K562 (cell line): ENCODE measurements around the gene VPS26A. TPM values are rescaled to one million over a fixed set of nuclear protein-coding genes. Genes with fewer than 3 reads are reported as not detected.

ENCODE experiments used
- CBX1 ChIP-seq: sonication (generic); IDR thresholded peaks from 2 replicates; pipeline ENCODE4 v1.6.1; 2016; ENCODE audit warnings: antibody characterized with exemption, low read depth, mild to moderate bottlenecking
- E2F3 ChIP-seq: fragments of 250-450 bp; sonication (Bioruptor Pico); IDR thresholded peaks from 2 replicates; pipeline ENCODE4 v1.4.0; 2020; ENCODE audit warnings: mild to moderate bottlenecking
- FOXJ3 ChIP-seq: sonication (generic); formaldehyde crosslinking; IDR thresholded peaks from 2 replicates; pipeline ENCODE4 v1.4.0; 2020; ENCODE audit warnings: mild to moderate bottlenecking, missing genetic modification reagents
- HDGF ChIP-seq: fragments of 450-650 bp; IDR thresholded peaks from 2 replicates; pipeline ENCODE4 v1.6.1; 2016
- L3MBTL2 ChIP-seq: fragments of 450-650 bp; IDR thresholded peaks from 2 replicates; pipeline ENCODE4 v1.6.1; 2016; ENCODE audit warnings: mild to moderate bottlenecking, moderate library complexity
- POLR2AphosphoS5 ChIP-seq: IDR thresholded peaks from 2 replicates; pipeline ENCODE4 v1.6.1; 2011; ENCODE audit warnings: mild to moderate bottlenecking, low read depth, low read length, moderate library complexity; ENCODE audit not compliant: control insufficient read depth, insufficient read depth
- RB1 ChIP-seq: fragments of 450-650 bp; IDR thresholded peaks from 2 replicates; pipeline ENCODE4 v1.6.1; 2017; ENCODE audit warnings: low read depth, mild to moderate bottlenecking
- SRSF3 ChIP-seq: fragments of 200-400 bp; formaldehyde crosslinking; IDR thresholded peaks from 2 replicates; pipeline ENCODE4 v1.6.1; 2016; ENCODE audit warnings: mild to moderate bottlenecking, low read length, moderate library complexity; ENCODE audit not compliant: insufficient read depth
- TAF1 ChIP-seq: IDR thresholded peaks from 2 replicates; pipeline ENCODE4 v1.6.1; 2011; ENCODE audit warnings: mild to moderate bottlenecking, low read length, moderate library complexity; ENCODE audit not compliant: insufficient read depth, control insufficient read depth, severe bottlenecking; ENCODE audit errors: extremely low read depth
- TAL1 ChIP-seq: fragments of 450-650 bp; IDR thresholded peaks from 2 replicates; pipeline ENCODE4 v1.6.1; 2016; ENCODE audit warnings: mild to moderate bottlenecking
- TGIF2 ChIP-seq: sonication (generic); formaldehyde crosslinking; IDR thresholded peaks from 2 replicates; pipeline ENCODE4 v1.8.1; 2022; ENCODE audit warnings: mild to moderate bottlenecking, missing genetic modification reagents, moderate library complexity
- ZEB2 ChIP-seq: fragments of 450-650 bp; IDR thresholded peaks from 2 replicates; pipeline ENCODE4 v1.6.1; 2016
- ZFPM2 ChIP-seq: fragments of 250-450 bp; sonication (Bioruptor Pico); IDR thresholded peaks from 2 replicates; pipeline ENCODE4 v1.5.1; 2022; ENCODE audit warnings: mild to moderate bottlenecking
- ZNF174 ChIP-seq: fragments of 250-450 bp; sonication (Bioruptor Pico); IDR thresholded peaks from 2 replicates; pipeline ENCODE4 v1.4.0; 2020; ENCODE audit warnings: mild to moderate bottlenecking
- ZNF583 ChIP-seq: fragments of 250-450 bp; sonication (Bioruptor Pico); IDR thresholded peaks from 2 replicates; pipeline ENCODE4 v1.4.0; 2020
- ZNF699 ChIP-seq: fragments of 250-450 bp; sonication (Bioruptor Pico); IDR thresholded peaks from 2 replicates; pipeline ENCODE4 v1.8.0; 2021; ENCODE audit warnings: mild to moderate bottlenecking, moderate library complexity; ENCODE audit not compliant: insufficient replicate concordance
- polyA plus RNA-seq, 8 experiments: library from polyadenylated mRNA; depleted of rRNA in 4 of 8; stranded (reverse) in 5 of 8; unstranded in 3 of 8; fragments of >200 nt; fragmentation: Nextera tagmentation in 2 of 8; fragmentation: Illumina TruSeq in 1 of 8; extraction: Ambion mirVana in 2 of 8; extraction: Trizol in 1 of 8; gene quantifications; 2 replicates each; pipeline versions ENCODE4 v1.2.1 to v1.2.3, GENCODE V29; 2011 to 2014; ENCODE audit warnings: inconsistent platforms in 1 of 8, missing spikeins in 1 of 8
- total RNA-seq, 7 experiments: library from RNA; depleted of rRNA in 6 of 7; stranded (reverse); fragments of >200 nt in 6 of 7; fragmentation: Illumina TruSeq in 2 of 7; extraction: Trizol in 2 of 7; gene quantifications; 2 replicates each; pipeline versions ENCODE4 v1.2.1 to v1.2.3, GENCODE V29; 2011 to 2021; ENCODE audit warnings: low replicate concordance in 1 of 7
- TF ChIP-seq, protein P1 (sequence below), 2 experiments: fragments of 450-650 bp in 1 of 2; sonication (generic) in 1 of 2; formaldehyde crosslinking in 1 of 2; IDR thresholded peaks; 2 replicates each; pipeline versions ENCODE4 v1.7.1 to v1.9.0; 2016 to 2022; ENCODE audit warnings: inconsistent platforms in 1 of 2, mild to moderate bottlenecking in 1 of 2, missing genetic modification reagents in 1 of 2
- TF ChIP-seq, protein P2 (sequence below): sonication (generic); formaldehyde crosslinking; IDR thresholded peaks from 2 replicates; pipeline ENCODE4 v1.4.0; 2020; ENCODE audit warnings: mild to moderate bottlenecking, missing genetic modification reagents

Gene VPS26A
- total and polyA plus RNA-seq, 9 of the 15 experiments (the other 6 are each of a cell fraction or from before 2014, with no cell fraction given), result 47.1 to 137 (median 69.3) TPM

GRCh38 chr10:69215405-69216171, 91.6 kb downstream of the VPS26A start (continued):
- TF ChIP-seq, protein P1, sequence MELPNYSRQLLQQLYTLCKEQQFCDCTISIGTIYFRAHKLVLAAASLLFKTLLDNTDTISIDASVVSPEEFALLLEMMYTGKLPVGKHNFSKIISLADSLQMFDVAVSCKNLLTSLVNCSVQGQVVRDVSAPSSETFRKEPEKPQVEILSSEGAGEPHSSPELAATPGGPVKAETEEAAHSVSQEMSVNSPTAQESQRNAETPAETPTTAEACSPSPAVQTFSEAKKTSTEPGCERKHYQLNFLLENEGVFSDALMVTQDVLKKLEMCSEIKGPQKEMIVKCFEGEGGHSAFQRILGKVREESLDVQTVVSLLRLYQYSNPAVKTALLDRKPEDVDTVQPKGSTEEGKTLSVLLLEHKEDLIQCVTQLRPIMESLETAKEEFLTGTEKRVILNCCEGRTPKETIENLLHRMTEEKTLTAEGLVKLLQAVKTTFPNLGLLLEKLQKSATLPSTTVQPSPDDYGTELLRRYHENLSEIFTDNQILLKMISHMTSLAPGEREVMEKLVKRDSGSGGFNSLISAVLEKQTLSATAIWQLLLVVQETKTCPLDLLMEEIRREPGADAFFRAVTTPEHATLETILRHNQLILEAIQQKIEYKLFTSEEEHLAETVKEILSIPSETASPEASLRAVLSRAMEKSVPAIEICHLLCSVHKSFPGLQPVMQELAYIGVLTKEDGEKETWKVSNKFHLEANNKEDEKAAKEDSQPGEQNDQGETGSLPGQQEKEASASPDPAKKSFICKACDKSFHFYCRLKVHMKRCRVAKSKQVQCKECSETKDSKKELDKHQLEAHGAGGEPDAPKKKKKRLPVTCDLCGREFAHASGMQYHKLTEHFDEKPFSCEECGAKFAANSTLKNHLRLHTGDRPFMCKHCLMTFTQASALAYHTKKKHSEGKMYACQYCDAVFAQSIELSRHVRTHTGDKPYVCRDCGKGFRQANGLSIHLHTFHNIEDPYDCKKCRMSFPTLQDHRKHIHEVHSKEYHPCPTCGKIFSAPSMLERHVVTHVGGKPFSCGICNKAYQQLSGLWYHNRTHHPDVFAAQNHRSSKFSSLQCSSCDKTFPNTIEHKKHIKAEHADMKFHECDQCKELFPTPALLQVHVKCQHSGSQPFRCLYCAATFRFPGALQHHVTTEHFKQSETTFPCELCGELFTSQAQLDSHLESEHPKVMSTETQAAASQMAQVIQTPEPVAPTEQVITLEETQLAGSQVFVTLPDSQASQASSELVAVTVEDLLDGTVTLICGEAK (IDR thresholded peaks at IDR 0.05), result no peak; the same call in none of the 2 replicates
- TF ChIP-seq, protein P1 (CRISPR knock-in tag; IDR thresholded peaks at IDR 0.05), result no peak
- TF ChIP-seq ZEB2 (no peak), TAL1 (no peak), HDGF (no peak), ZNF583 (CRISPR knock-in tag) (0 out of 2 replicates have a peak, but pooled peaks have one; percentile 33), TGIF2 (CRISPR knock-in tag) (no peak), RB1 (no peak), ZNF699 (CRISPR knock-in tag) (no peak), ZFPM2 (no peak), E2F3 (CRISPR knock-in tag) (no peak), ZNF174 (CRISPR knock-in tag) (no peak), SRSF3 (no peak), CBX1 (no peak), FOXJ3 (CRISPR knock-in tag) (no peak), TAF1 (no peak), L3MBTL2 (0 out of 2 replicates have a peak, but pooled peaks have one; percentile 19), POLR2AphosphoS5 (no peak)
- TF ChIP-seq, protein P2, sequence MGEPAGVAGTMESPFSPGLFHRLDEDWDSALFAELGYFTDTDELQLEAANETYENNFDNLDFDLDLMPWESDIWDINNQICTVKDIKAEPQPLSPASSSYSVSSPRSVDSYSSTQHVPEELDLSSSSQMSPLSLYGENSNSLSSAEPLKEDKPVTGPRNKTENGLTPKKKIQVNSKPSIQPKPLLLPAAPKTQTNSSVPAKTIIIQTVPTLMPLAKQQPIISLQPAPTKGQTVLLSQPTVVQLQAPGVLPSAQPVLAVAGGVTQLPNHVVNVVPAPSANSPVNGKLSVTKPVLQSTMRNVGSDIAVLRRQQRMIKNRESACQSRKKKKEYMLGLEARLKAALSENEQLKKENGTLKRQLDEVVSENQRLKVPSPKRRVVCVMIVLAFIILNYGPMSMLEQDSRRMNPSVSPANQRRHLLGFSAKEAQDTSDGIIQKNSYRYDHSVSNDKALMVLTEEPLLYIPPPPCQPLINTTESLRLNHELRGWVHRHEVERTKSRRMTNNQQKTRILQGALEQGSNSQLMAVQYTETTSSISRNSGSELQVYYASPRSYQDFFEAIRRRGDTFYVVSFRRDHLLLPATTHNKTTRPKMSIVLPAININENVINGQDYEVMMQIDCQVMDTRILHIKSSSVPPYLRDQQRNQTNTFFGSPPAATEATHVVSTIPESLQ, result no peak
